H9 (cell line): ENCODE measurements around the gene OOSP3. TPM values are rescaled to one million over a fixed set of nuclear protein-coding genes. Genes with fewer than 3 reads are reported as not detected.

Source experiments
- DNase-seq: peaks from one replicate; pipeline ENCODE4 v3.0.0-alpha.2; 2017
- H2AFZ ChIP-seq: one replicate; pipeline ENCODE4 v1.6.1; 2013; ENCODE audit warnings: mild to moderate bottlenecking, low read length, control low read depth, moderate library complexity
- H2AK5ac ChIP-seq: 2 replicates; pipeline ENCODE4 v1.6.1; 2013; ENCODE audit warnings: low read length, control low read depth, mixed read lengths; ENCODE audit not compliant: insufficient read length
- H2BK120ac ChIP-seq: one replicate; pipeline ENCODE4 v1.6.1; 2013; ENCODE audit warnings: low read depth, mild to moderate bottlenecking, low read length, control low read depth, inconsistent platforms; ENCODE audit not compliant: poor library complexity, severe bottlenecking
- H2BK12ac ChIP-seq: 2 replicates; pipeline ENCODE4 v1.6.1; 2013; ENCODE audit warnings: low read length, control low read depth, mixed read lengths, low read depth; ENCODE audit not compliant: insufficient read length
- H2BK15ac ChIP-seq: 2 replicates; pipeline ENCODE4 v1.6.1; 2013; ENCODE audit warnings: low read depth, low read length, control low read depth
- H2BK20ac ChIP-seq: one replicate; pipeline ENCODE4 v1.6.1; 2013; ENCODE audit warnings: low read depth, mild to moderate bottlenecking, low read length, control low read depth, inconsistent platforms; ENCODE audit not compliant: poor library complexity, severe bottlenecking
- H2BK5ac ChIP-seq: 2 replicates; pipeline ENCODE4 v1.6.1; 2013; ENCODE audit warnings: low read length, control low read depth, mixed read lengths; ENCODE audit not compliant: insufficient read length
- H3K14ac ChIP-seq: 2 replicates; pipeline ENCODE4 v1.6.1; 2013; ENCODE audit warnings: low read length, control low read depth; ENCODE audit not compliant: insufficient read depth
- H3K18ac ChIP-seq: 2 replicates; pipeline ENCODE4 v1.6.1; 2013; ENCODE audit warnings: low read depth, mild to moderate bottlenecking, mixed read lengths, low read length, control low read depth; ENCODE audit not compliant: insufficient read length
- H3K23ac ChIP-seq: 2 replicates; pipeline ENCODE4 v1.6.1; 2013; ENCODE audit warnings: low read length, control low read depth, mixed read lengths, low read depth; ENCODE audit not compliant: insufficient read length
- H3K23me2 ChIP-seq: 2 replicates; pipeline ENCODE4 v1.6.1; 2013; ENCODE audit warnings: low read depth, mild to moderate bottlenecking, mixed read lengths, low read length, control low read depth; ENCODE audit not compliant: insufficient read length, poor library complexity, severe bottlenecking
- H3K27ac ChIP-seq: 2 replicates; pipeline ENCODE4 v1.5.1; 2013; ENCODE audit warnings: low read length, control low read depth, mixed read lengths, low read depth; ENCODE audit not compliant: insufficient read length
- H3K27me3 ChIP-seq: 2 replicates; pipeline ENCODE4 v1.6.1; 2013; ENCODE audit warnings: low read length, control low read depth, inconsistent platforms; ENCODE audit not compliant: insufficient read depth
- H3K4ac ChIP-seq: 2 replicates; pipeline ENCODE4 v1.6.1; 2013; ENCODE audit warnings: low read depth, mild to moderate bottlenecking, control low read depth, inconsistent platforms, low read length, moderate library complexity
- H3K4me1 ChIP-seq: 2 replicates; pipeline ENCODE4 v1.6.1; 2013; ENCODE audit warnings: low read length, control low read depth, inconsistent platforms; ENCODE audit not compliant: insufficient read depth
- H3K4me2 ChIP-seq: 2 replicates; pipeline ENCODE4 v1.6.1; 2013; ENCODE audit warnings: low read length, control low read depth, mixed read lengths; ENCODE audit not compliant: insufficient read length, insufficient read depth
- H3K56ac ChIP-seq: 2 replicates; pipeline ENCODE4 v1.6.1; 2013; ENCODE audit warnings: low read depth, mild to moderate bottlenecking, mixed read lengths, low read length, control low read depth; ENCODE audit not compliant: insufficient read length
- H3K79me1 ChIP-seq: 2 replicates; pipeline ENCODE4 v1.6.1; 2013; ENCODE audit warnings: low read depth, mild to moderate bottlenecking, moderate library complexity, low read length, control low read depth, inconsistent platforms; ENCODE audit not compliant: insufficient read depth, poor library complexity, severe bottlenecking
- H3K79me2 ChIP-seq: 2 replicates; pipeline ENCODE4 v1.6.1; 2013; ENCODE audit warnings: low read length, control low read depth, inconsistent platforms; ENCODE audit not compliant: insufficient read depth
- H3K9ac ChIP-seq: 2 replicates; pipeline ENCODE4 v1.6.1; 2013; ENCODE audit warnings: low read length, control low read depth, mixed read lengths; ENCODE audit not compliant: insufficient read length; ENCODE audit errors: extremely low read depth
- H3K9me3 ChIP-seq: one replicate; pipeline ENCODE4 v1.6.1; 2013; ENCODE audit warnings: low read depth, low read length, inconsistent platforms; ENCODE audit not compliant: control insufficient read depth
- H3T11ph ChIP-seq: one replicate; pipeline ENCODE4 v1.6.1; 2013; ENCODE audit warnings: mild to moderate bottlenecking, low read length, control low read depth, inconsistent platforms
- H4K20me1 ChIP-seq: one replicate; pipeline ENCODE4 v1.6.1; 2013; ENCODE audit not compliant: control insufficient read depth, insufficient read length, insufficient read depth
- H4K5ac ChIP-seq: 2 replicates; pipeline ENCODE4 v1.6.1; 2013; ENCODE audit warnings: low read depth, mild to moderate bottlenecking, mixed read lengths, low read length, control low read depth; ENCODE audit not compliant: insufficient read length
- H4K8ac ChIP-seq: replicated peaks from 2 replicates; pipeline ENCODE4 v1.6.1; 2013; ENCODE audit warnings: low read length, control low read depth, mixed read lengths, low read depth; ENCODE audit not compliant: insufficient read length
- H4K91ac ChIP-seq: 2 replicates; pipeline ENCODE4 v1.6.1; 2013; ENCODE audit warnings: low read depth, mild to moderate bottlenecking, moderate library complexity, mixed read lengths, low read length, control low read depth; ENCODE audit not compliant: insufficient read length
- H3K27ac Mint-ChIP-seq, 3 experiments: 2 replicates in 2 of 3; 3 replicates in 1 of 3; pipeline ENCODE4 v1.8.0; 2020 to 2021; ENCODE audit warnings: mixed read lengths in 3 of 3, mild to moderate bottlenecking in 1 of 3, moderate library complexity in 1 of 3
- H3K27me3 Mint-ChIP-seq: 2 replicates; pipeline ENCODE4 v1.8.0; 2021; ENCODE audit warnings: low read depth, mild to moderate bottlenecking, moderate library complexity, mixed read lengths
- H3K36me3 Mint-ChIP-seq, 3 experiments: 2 replicates in 2 of 3; 3 replicates in 1 of 3; pipeline ENCODE4 v1.8.0; 2020 to 2021; ENCODE audit warnings: low read depth in 3 of 3, mixed read lengths in 3 of 3; ENCODE audit not compliant: insufficient read depth in 1 of 3
- H3K4me1 Mint-ChIP-seq, 2 experiments: 2 replicates each; pipeline ENCODE4 v1.8.0; 2020; ENCODE audit warnings: mixed read lengths in 2 of 2
- H3K4me3 Mint-ChIP-seq, 2 experiments: 2 replicates in 1 of 2; 3 replicates in 1 of 2; pipeline ENCODE4 v1.8.0; 2020 to 2021; ENCODE audit warnings: mild to moderate bottlenecking in 2 of 2, mixed read lengths in 2 of 2, moderate library complexity in 1 of 2
- H3K9me3 Mint-ChIP-seq, 2 experiments: 2 replicates in 1 of 2; 3 replicates in 1 of 2; pipeline ENCODE4 v1.8.0; 2020; ENCODE audit warnings: mild to moderate bottlenecking in 2 of 2, mixed read lengths in 2 of 2, moderate library complexity in 1 of 2
- WGBS: extraction: QIAGEN DNeasy Blood & Tissue Kit; methylation state at CpG from one replicate; pipeline ENCODE4 v1.1.7; 2013; ENCODE audit warnings: missing lambda C conversion rate, low lambda C conversion rate, mixed read lengths; ENCODE audit not compliant: insufficient read length; ENCODE audit errors: extremely low coverage; 5-methylcytosine and 5-hydroxymethylcytosine counted together
- total RNA-seq: library from RNA; stranded (reverse); gene quantifications from 2 replicates; pipeline ENCODE4 v1.2.1, GENCODE V29; 2021
- TF ChIP-seq, protein P1 (sequence below): fragments of 200-600 bp; sonication (generic); conservative IDR thresholded peaks from 3 replicates; pipeline ENCODE4 v1.8.0; 2021; ENCODE audit warnings: antibody characterized with exemption, mild to moderate bottlenecking

The OOSP3 gene
- total RNA-seq, 1 experiment from 2014 or later = not detected

DNA sequence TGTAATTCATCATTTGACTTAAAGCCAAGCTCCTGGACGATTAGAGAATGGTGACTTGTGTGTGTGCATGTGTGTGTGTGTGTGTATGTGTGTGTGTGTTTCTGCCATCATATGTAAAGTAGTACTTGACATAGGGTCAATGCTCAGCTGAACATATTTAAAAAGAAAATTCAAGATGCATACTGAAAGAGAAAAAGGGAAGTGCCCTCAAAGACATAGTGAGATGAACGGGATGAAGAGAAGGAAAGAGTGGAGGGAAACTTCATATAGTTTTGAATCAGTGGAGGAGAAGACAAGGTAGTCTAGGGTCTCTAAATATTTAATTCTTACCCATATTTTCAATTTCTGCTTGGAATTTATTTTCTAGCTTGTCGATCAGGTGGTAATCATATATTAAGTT lies 16.3 kb upstream of the OOSP3 start:
- no peak overlapping the region for H2BK15ac ChIP-seq

More for the DNA sequence above, 16.3 kb upstream of the OOSP3 start:
- Histone ChIP-seq H3K4ac (no peak overlapping the region), H3T11ph (no peak overlapping the region), H3K4me2 (no peak overlapping the region), H3K23me2 (no peaks in the 10 kb centered on the region), H3K9me3 (no peaks in the 10 kb centered on the region), H2BK12ac (no peak overlapping the region), H3K9ac (no peak overlapping the region), H3K27me3 (no peaks in the 10 kb centered on the region), H3K56ac (no peak overlapping the region), H4K8ac (no peak overlapping the region), H2BK20ac (no peak overlapping the region), H3K4me1 (peaks cover 3% of the 10 kb centered on the region; the same call in 1 of the 2 replicates), H4K91ac (no peak overlapping the region), H3K18ac (no peak overlapping the region), H2AK5ac (no peak overlapping the region), H3K23ac (no peak overlapping the region), H3K27ac (no peak overlapping the region), H3K79me2 (no peaks in the 10 kb centered on the region), H2BK5ac (no peak overlapping the region), H4K20me1 (no peaks in the 10 kb centered on the region), H4K5ac (no peak overlapping the region), H3K79me1 (no peaks in the 10 kb centered on the region), H2AFZ (no peak overlapping the region), H3K14ac (no peak overlapping the region), H2BK120ac (no peak overlapping the region)
- H3K4me3 Mint-ChIP-seq = no peak overlapping the region
- no peaks in the 10 kb centered on the region for H3K36me3 Mint-ChIP-seq
- peaks cover 6 to 11% of the 10 kb centered on the region in 2 experiments for H3K4me1 Mint-ChIP-seq
- no peak overlapping the region for H3K27ac Mint-ChIP-seq
- no peaks in the 10 kb centered on the region for H3K9me3 Mint-ChIP-seq
- H3K27me3 Mint-ChIP-seq = no peaks in the 10 kb centered on the region
- DNase-seq = no peak
- TF ChIP-seq, protein P1, sequence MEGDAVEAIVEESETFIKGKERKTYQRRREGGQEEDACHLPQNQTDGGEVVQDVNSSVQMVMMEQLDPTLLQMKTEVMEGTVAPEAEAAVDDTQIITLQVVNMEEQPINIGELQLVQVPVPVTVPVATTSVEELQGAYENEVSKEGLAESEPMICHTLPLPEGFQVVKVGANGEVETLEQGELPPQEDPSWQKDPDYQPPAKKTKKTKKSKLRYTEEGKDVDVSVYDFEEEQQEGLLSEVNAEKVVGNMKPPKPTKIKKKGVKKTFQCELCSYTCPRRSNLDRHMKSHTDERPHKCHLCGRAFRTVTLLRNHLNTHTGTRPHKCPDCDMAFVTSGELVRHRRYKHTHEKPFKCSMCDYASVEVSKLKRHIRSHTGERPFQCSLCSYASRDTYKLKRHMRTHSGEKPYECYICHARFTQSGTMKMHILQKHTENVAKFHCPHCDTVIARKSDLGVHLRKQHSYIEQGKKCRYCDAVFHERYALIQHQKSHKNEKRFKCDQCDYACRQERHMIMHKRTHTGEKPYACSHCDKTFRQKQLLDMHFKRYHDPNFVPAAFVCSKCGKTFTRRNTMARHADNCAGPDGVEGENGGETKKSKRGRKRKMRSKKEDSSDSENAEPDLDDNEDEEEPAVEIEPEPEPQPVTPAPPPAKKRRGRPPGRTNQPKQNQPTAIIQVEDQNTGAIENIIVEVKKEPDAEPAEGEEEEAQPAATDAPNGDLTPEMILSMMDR = no peak
- WGBS = no CpG with 5 or more reads among the region's 3 CpGs
